Heart left ventricle (tissue), 16 donors: ENCODE results near the gene IFIT2. TPM values are rescaled to one million over a fixed set of nuclear protein-coding genes. Genes with fewer than 3 reads are reported as not detected.
A peak's percentile ranks its signal among the peaks of the same experiment; 100 is the strongest.

Source experiments
- ATAC-seq, 4 donors: fragments of 200-7000 bp; cut with Tn5 transposase; one replicate each; pipeline ENCODE4 v1.9.1; 2020 to 2022; ENCODE audit warnings: moderate library complexity in 4 of 4, mild to moderate bottlenecking in 3 of 4, moderate number of reproducible peaks in 1 of 4
- DNase-seq, 5 donors: peaks; one replicate each; pipeline ENCODE4 v3.0.0-alpha.2; 2020
- H3K27ac ChIP-seq, 12 donors: fragments of 200-600 bp; sonication (generic) in 4 of 12; one replicate each; pipeline versions ENCODE4 v1.5.0 to v1.8.0; 2016 to 2022; ENCODE audit warnings: mild to moderate bottlenecking in 2 of 12
- H3K27me3 ChIP-seq, 9 donors: fragments of 200-600 bp; sonication (generic) in 2 of 9; one replicate each; pipeline versions ENCODE4 v1.5.1 to v1.8.0; 2016 to 2022; ENCODE audit warnings: mild to moderate bottlenecking in 3 of 9
- H3K36me3 ChIP-seq, 9 donors: fragments of 200-600 bp; sonication (generic) in 2 of 9; one replicate each; pipeline versions ENCODE4 v1.5.0 to v1.8.0; 2018 to 2022; ENCODE audit warnings: mild to moderate bottlenecking in 2 of 9
- H3K4me1 ChIP-seq, 12 donors: fragments of 200-600 bp; sonication (generic) in 4 of 12; one replicate each; pipeline versions ENCODE4 v1.5.0 to v1.8.0; 2016 to 2022; ENCODE audit warnings: mild to moderate bottlenecking in 3 of 12
- H3K4me3 ChIP-seq, 12 donors: fragments of 200-600 bp; sonication (generic) in 4 of 12; one replicate each; pipeline versions ENCODE4 v1.5.0 to v1.8.0; 2017 to 2022; ENCODE audit warnings: mild to moderate bottlenecking in 9 of 12, moderate library complexity in 4 of 12
- H3K9me3 ChIP-seq, 12 donors: fragments of 200-600 bp; sonication (generic) in 4 of 12; one replicate each; pipeline versions ENCODE4 v1.5.0 to v1.8.0; 2016 to 2022; ENCODE audit warnings: mild to moderate bottlenecking in 1 of 12
- POLR2A ChIP-seq, 2 donors: fragments of 450-650 bp; IDR thresholded peaks; one replicate each; pipeline ENCODE4 v1.6.1; 2017; ENCODE audit warnings: antibody characterized with exemption in 2 of 2, mild to moderate bottlenecking in 2 of 2, moderate library complexity in 2 of 2
- WGBS, 4 donors: extraction: QIAGEN DNeasy Blood & Tissue Kit in 2 of 4; methylation state at CpG; one replicate each; pipeline versions ENCODE4 v1.1.5 to v1.1.7; 2013 to 2018; 5-methylcytosine and 5-hydroxymethylcytosine counted together
- intact Hi-C, 10 donors: fragments of 100-400 bp; cut with DNase I; formaldehyde crosslinking; loops; one replicate each; pipeline versions ENCODE4 v1.11.1 to v1.14.2; 2022
- polyA plus RNA-seq, 2 donors: library from polyadenylated mRNA; stranded (reverse); fragments of 200-250 nt; gene quantifications; one replicate each; pipeline ENCODE4 v1.2.3, GENCODE V29; 2013
- total RNA-seq, 9 donors: library from RNA; depleted of rRNA in 2 of 9; stranded (reverse); fragments of >200 nt in 2 of 9; fragmentation: NEBNext Ultra II Directional in 3 of 9; extraction: Animal tissue kit (Norgen Biotek cat#: 25700) in 3 of 9; gene quantifications; one replicate each; pipeline versions ENCODE4 v1.1.0 to v1.2.4, GENCODE V29; 2016 to 2023
- TF ChIP-seq, protein P1 (sequence below), 12 donors: fragments of 200-600 bp; sonication (generic) in 4 of 12; IDR thresholded peaks; one replicate each; pipeline versions ENCODE4 v1.5.0 to v1.8.0; 2018 to 2022; ENCODE audit warnings: antibody characterized with exemption in 12 of 12, mild to moderate bottlenecking in 5 of 12
- donor health status: ischemic (EF 13 %, LVEDD 7.1; RV severe dilation, severe dysfunction).
- donor health status: healthy with polysubstance abuse.
- donor health status: DM: no; HTN: yes; CAD: no.
- donor health status: DM: no; HTN: no; CAD: no.
- donor health status: ischemic (EF 25% LVEDD 6.9; RV normal size, moderate dysfunction).
- donor health status: ischemic (EF 25% LVEDD 5.7; RV mildly dilated, moderate dysfunction).
- donor health status: healthy.
- donor health status: DM: yes; HTN: yes; CAD: no.
- donor health status: ischemic (EF 35%, LVEDD 5.7; RV mildly dilated, moderate dysfunction).
- donor health status: nonischemic (EF 11% LVEDD 7.7; RV severe dilation, severe dysfunction).
- donor health status: DM: yes; HTN: yes; CAD: no.
- donor health status: PGD.
- donor health status: ischemic (EF 29% LVEDD 5.4; RV normal size, mild dysfunction).
- donor health status: nonischemic (EF 23%, LVEDD 6.1; RV moderate dilation, normal function).

IFIT2 gene
- total and polyA plus RNA-seq, 11 donors, result 2.1 to 30.2 (median 3.6) TPM

DNA sequence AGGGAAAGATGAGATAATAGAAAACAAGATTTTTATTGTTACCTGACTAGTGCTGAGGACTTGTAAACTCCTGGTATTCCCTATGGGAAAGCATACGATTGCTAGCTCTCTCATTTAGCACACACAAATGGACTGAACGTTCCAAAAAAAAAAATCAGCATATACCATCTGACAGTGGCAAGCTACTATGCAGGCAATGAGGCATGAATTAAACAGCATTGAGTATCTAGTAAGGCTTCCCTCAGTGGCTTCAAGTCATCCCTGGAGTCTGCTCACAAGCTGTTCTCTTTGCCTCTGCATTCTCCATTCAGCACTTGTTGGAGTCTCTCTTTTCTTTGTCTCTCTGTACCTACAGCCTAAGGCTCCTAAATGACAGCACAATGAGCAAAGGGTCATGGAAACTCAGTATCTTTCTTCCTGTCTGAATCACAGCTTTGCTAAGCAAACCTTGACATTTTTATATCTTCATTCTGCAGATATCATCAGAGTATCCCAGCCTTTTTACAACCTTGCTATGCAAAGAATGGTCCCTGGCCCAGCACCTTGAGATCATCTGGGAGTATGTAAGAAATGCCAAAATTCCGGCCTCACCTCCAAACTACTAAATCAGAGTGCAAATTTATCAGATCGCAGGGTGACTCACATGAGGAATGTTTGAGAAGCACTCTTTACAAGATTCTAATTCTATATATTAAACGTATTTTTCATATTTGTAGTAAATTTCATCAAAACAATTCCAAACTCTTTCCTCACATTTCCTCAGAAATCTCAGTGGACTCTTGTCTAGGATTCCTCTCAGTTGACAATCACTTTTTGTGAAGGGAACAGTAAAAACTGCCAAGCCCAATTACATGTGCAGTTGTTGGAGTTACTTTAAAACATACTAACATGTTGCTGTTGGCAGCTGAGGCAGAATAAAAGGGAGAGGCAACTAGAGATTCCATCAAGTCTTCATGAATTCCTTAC, 39.5 kb upstream of the IFIT2 start:
- H3K27me3 ChIP-seq, result no peaks in the 10 kb centered on the region
- no peaks in the 10 kb centered on the region for H3K36me3 ChIP-seq
- no peaks in the 10 kb centered on the region for H3K9me3 ChIP-seq
- intact Hi-C loops, result no loop called here
- ATAC-seq, result no peak
- DNase-seq, result no peak
- peak overlapping the region in 3 of 12 donors; percentile 7 to 24 (median 9) for H3K27ac ChIP-seq
- peaks cover 0 to 29% (median 12%) of the 10 kb centered on the region in 12 donors for H3K4me1 ChIP-seq
- TF ChIP-seq POLR2A (IDR thresholded peaks at IDR 0.05), result no peak
- TF ChIP-seq, protein P1, sequence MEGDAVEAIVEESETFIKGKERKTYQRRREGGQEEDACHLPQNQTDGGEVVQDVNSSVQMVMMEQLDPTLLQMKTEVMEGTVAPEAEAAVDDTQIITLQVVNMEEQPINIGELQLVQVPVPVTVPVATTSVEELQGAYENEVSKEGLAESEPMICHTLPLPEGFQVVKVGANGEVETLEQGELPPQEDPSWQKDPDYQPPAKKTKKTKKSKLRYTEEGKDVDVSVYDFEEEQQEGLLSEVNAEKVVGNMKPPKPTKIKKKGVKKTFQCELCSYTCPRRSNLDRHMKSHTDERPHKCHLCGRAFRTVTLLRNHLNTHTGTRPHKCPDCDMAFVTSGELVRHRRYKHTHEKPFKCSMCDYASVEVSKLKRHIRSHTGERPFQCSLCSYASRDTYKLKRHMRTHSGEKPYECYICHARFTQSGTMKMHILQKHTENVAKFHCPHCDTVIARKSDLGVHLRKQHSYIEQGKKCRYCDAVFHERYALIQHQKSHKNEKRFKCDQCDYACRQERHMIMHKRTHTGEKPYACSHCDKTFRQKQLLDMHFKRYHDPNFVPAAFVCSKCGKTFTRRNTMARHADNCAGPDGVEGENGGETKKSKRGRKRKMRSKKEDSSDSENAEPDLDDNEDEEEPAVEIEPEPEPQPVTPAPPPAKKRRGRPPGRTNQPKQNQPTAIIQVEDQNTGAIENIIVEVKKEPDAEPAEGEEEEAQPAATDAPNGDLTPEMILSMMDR (IDR thresholded peaks at IDR 0.05), result no peak
- WGBS, 4 donors, result 66 to 82% (median 74%) methylated on average over 5 of the region's 5 CpGs
- no peak overlapping the region for H3K4me3 ChIP-seq

DNA sequence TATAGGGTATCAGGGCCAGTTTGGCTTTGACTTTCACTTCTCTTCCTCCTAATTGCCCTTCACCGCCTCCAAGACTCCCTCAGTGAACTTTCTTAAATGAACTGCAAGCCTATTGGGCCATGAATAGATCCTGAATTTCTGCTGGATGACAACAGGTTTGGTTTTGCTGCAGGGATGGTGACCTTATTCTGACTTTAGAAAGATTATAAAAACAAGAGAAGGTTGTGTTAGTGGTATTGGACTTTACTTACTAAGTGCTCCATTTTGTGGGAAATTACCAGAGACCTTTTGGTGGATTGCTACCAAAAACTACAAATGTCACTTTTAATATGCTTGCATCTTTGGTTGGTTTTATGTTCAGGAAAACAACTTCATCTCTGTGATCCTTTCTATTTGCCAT, 38.8 kb upstream of the IFIT2 start:
- H3K27ac ChIP-seq, result peak overlapping the region in 3 of 12 donors; percentile 7 to 24 (median 9)
- no peak for DNase-seq
- 82 to 89% (median 84%) methylated on average over 1 of the region's 1 CpG for WGBS, 4 donors

DNA sequence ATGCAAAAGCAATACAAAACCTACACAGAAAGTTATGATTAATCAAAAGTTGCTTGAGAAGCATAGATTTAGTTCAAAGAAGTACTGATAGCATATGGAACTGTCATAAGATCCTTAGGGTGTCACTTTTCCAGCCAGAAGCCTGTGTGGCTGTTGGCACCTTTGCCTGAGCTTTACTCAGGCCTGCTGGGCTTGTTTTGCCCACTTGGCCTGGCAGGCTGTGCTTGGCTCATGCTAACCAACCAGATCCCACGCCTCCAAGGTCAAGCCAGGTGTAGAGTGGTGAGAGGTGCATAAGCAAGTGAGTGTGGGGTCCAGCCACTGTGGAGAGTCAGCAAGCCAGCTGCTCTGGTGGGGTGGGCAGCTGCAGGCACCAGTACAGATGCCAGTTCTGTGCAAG, 38.3 kb upstream of the IFIT2 start:
- ATAC-seq (no peak), DNase-seq (no peak)
- Histone ChIP-seq H3K36me3 (no peaks in the 10 kb centered on the region), H3K4me3 (no peak overlapping the region), H3K4me1 (peaks cover 0 to 29% (median 12%) of the 10 kb centered on the region in 12 donors), H3K27ac (no peak overlapping the region), H3K9me3 (no peaks in the 10 kb centered on the region), H3K27me3 (no peaks in the 10 kb centered on the region)
- TF ChIP-seq, protein P1 (IDR thresholded peaks at IDR 0.05), result no peak
- TF ChIP-seq POLR2A (IDR thresholded peaks at IDR 0.05), result no peak
- 78 to 100% (median 84%) methylated on average over 1 of the region's 1 CpG for WGBS, 4 donors
- intact Hi-C loops, result no loop called here

More for the DNA sequence above, 38.8 kb upstream of the IFIT2 start:
- peaks cover 0 to 29% (median 12%) of the 10 kb centered on the region in 12 donors for H3K4me1 ChIP-seq
- no peak for ATAC-seq
- intact Hi-C loops, result no loop called here
- TF ChIP-seq, protein P1 (IDR thresholded peaks at IDR 0.05), result no peak
- no peak for TF ChIP-seq POLR2A (IDR thresholded peaks at IDR 0.05)
- H3K4me3 ChIP-seq, result no peak overlapping the region
- H3K27me3 ChIP-seq, result no peaks in the 10 kb centered on the region
- H3K36me3 ChIP-seq, result no peaks in the 10 kb centered on the region
- no peaks in the 10 kb centered on the region for H3K9me3 ChIP-seq

DNA sequence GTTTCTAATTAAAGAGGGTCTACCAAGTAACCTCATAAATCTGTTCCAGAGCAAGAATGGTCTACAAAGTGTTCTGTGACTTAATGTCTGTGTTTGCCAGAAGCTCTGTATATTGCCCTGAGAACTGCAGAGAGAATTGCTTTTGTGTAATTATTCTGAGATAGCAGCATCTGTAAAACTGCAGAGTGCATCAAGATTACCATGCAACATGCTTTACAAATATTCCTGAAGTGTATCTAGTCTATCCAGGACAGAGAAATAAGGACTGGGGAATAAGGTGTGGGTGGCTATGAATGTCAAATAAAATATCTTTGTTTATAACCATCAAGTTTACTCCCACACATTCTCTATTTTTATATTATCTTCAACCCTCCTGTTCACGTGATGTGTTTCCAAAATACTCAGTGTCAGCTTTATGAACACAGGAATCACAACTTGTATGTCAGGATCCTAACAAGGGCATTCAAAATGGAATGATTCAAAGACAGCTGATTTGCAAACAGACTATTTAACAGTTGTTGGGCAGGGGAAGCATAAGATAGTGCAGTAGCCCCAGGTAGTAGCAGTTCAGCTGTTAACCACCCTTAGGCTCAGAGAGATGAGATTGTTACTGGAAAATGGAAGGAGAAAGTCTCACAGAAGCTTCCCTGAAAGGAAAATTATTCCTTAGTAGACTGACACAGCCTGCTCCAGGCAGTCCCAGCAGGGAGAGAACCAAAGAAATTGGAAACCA, 35.0 kb upstream of the IFIT2 start:
- TF ChIP-seq, protein P1 (IDR thresholded peaks at IDR 0.05), result no peak
- no peak for TF ChIP-seq POLR2A (IDR thresholded peaks at IDR 0.05)
- intact Hi-C loops, result no loop called here
- ATAC-seq (no peak), DNase-seq (no peak)
- H3K4me3 ChIP-seq, result no peak overlapping the region
- 14 to 22% (median 20%) methylated on average over 1 of the region's 1 CpG for WGBS, 4 donors
- peak overlapping the region in 3 of 12 donors; percentile 8 to 60 (median 41) for H3K27ac ChIP-seq
- no peaks in the 10 kb centered on the region for H3K27me3 ChIP-seq
- no peaks in the 10 kb centered on the region for H3K9me3 ChIP-seq
- peaks cover 0 to 28% (median 11%) of the 10 kb centered on the region in 12 donors for H3K4me1 ChIP-seq
- H3K36me3 ChIP-seq, result no peaks in the 10 kb centered on the region
